Activated CD4-positive, alpha-beta T cell treated with anti-CD3 and anti-CD28 coated beads for 36 hours (primary cell): ENCODE results near the gene RAET1L. TPM values are rescaled to one million over a fixed set of nuclear protein-coding genes. Genes with fewer than 3 reads are reported as not detected.
"Not testable (repeated sequence)": the region's sequence is repeated elsewhere in the genome, so short reads cannot be mapped to it uniquely, and the experiment has no call there.

Source experiments
- ATAC-seq: fragments of 200-7000 bp; cut with Tn5 transposase; one replicate; pipeline ENCODE4 v1.10.0; 2021; ENCODE audit warnings: mild to moderate bottlenecking, moderate library complexity
- CTCF ChIA-PET: fragments of 350-600 bp; sonication (Branson Sonifier 250); formaldehyde crosslinking; loops from one replicate; lab custom pipeline; 2021; ENCODE audit warnings: antibody characterized with exemption; lab: Charles Lee
- POLR2A ChIA-PET: fragments of 350-600 bp; sonication (Branson Sonifier 250); formaldehyde crosslinking; loops from one replicate; lab custom pipeline; 2021; ENCODE audit warnings: antibody characterized with exemption, inconsistent platforms; lab: Charles Lee
- DNase-seq: peaks from one replicate; pipeline ENCODE4 v3.0.0-alpha.2; 2020
- H3K27ac Mint-ChIP-seq: one replicate; pipeline ENCODE4 v1.8.0; 2021; ENCODE audit warnings: mixed read lengths
- H3K27me3 Mint-ChIP-seq: one replicate; pipeline ENCODE4 v1.8.0; 2021; ENCODE audit warnings: mixed read lengths
- H3K36me3 Mint-ChIP-seq: one replicate; pipeline ENCODE4 v1.8.0; 2021; ENCODE audit warnings: low read depth, mixed read lengths
- H3K4me1 Mint-ChIP-seq: one replicate; pipeline ENCODE4 v1.8.0; 2021; ENCODE audit warnings: mixed read lengths
- H3K4me3 Mint-ChIP-seq: one replicate; pipeline ENCODE4 v1.8.0; 2021; ENCODE audit warnings: mild to moderate bottlenecking, moderate library complexity, mixed read lengths
- H3K9me3 Mint-ChIP-seq: one replicate; pipeline ENCODE4 v1.8.0; 2021; ENCODE audit warnings: low read depth, mixed read lengths
- intact Hi-C, 2 experiments: fragments of 100-400 bp; cut with DNase I in 1 of 2; cut with micrococcal nuclease in 1 of 2; formaldehyde crosslinking; loops; one replicate each; pipeline versions ENCODE4 v1.14.2 to v1.15.1; 2022 to 2024; cut with DNase I, micrococcal nuclease
- total RNA-seq, 2 experiments: library from RNA; stranded (reverse); gene quantifications; one replicate each; pipeline ENCODE4 v1.2.3, GENCODE V29; 2021

Gene RAET1L
- total RNA-seq, 2 experiments from 2014 or later: not detected

GRCh38 chr6:150003599-150003998 lies 21.7 kb downstream of the RAET1L start:
- H3K9me3 Mint-ChIP-seq, H3K27ac Mint-ChIP-seq, POLR2A ChIA-PET, H3K4me3 Mint-ChIP-seq, ATAC-seq, CTCF ChIA-PET, H3K36me3 Mint-ChIP-seq, DNase-seq: not testable (repeated sequence)
- Mint-ChIP-seq H3K4me1 (peaks cover 59% of the 10 kb centered on the region), H3K27me3 (peaks cover 32% of the 10 kb centered on the region)
- intact Hi-C loops: loop anchor here in 1 of 2 experiments (10.0 kb wide), 3 partner anchors 509 to 1451 kb away; partner anchors contain the start of genes PLEKHG1 and RMND1

GRCh38 chr6:150002710-150003109 lies 22.6 kb downstream of the RAET1L start:
- ChIA-PET CTCF (no interaction called here), POLR2A (no interaction called here)
- intact Hi-C loops: loop anchor here in 1 of 2 experiments (10.0 kb wide), 3 partner anchors 508 to 1452 kb away; partner anchors contain the start of genes PLEKHG1 and RMND1
- Mint-ChIP-seq H3K4me1 (peaks cover 55% of the 10 kb centered on the region), H3K4me3 (no peak overlapping the region), H3K27ac (no peak overlapping the region), H3K9me3 (peaks cover 3% of the 10 kb centered on the region), H3K36me3 (peaks cover 2% of the 10 kb centered on the region), H3K27me3 (peaks cover 32% of the 10 kb centered on the region)
- ATAC-seq (no peak), DNase-seq (no peak)

- peak overlapping the region; percentile 0 for H3K4me3 Mint-ChIP-seq
- peaks cover 2% of the 10 kb centered on the region for H3K36me3 Mint-ChIP-seq
- DNase-seq (peak; percentile 48), ATAC-seq (peak; percentile 57)
- ChIA-PET CTCF (no interaction called here), POLR2A (no interaction called here)
- H3K27ac Mint-ChIP-seq: peak overlapping the region; percentile 12
- intact Hi-C loops: loop anchor here in 1 of 2 experiments (1.0 to 10.0 kb wide), 4 partner anchors 38 to 1453 kb away; partner anchors contain the start of genes PLEKHG1, RMND1 and ULBP1
- peaks cover 46% of the 10 kb centered on the region for H3K4me1 Mint-ChIP-seq
- H3K27me3 Mint-ChIP-seq: peaks cover 42% of the 10 kb centered on the region
- H3K9me3 Mint-ChIP-seq: peaks cover 3% of the 10 kb centered on the region
Measured at GRCh38 chr6:150001295-150002008, 23.9 kb downstream of the RAET1L start.

- Mint-ChIP-seq H3K36me3 (peaks cover 2% of the 10 kb centered on the region), H3K4me3 (no peak overlapping the region), H3K27ac (no peak overlapping the region), H3K27me3 (peaks cover 51% of the 10 kb centered on the region), H3K9me3 (peaks cover 3% of the 10 kb centered on the region), H3K4me1 (peaks cover 36% of the 10 kb centered on the region)
- intact Hi-C loops: loop anchor here in 1 of 2 experiments (10.0 kb wide), 3 partner anchors 505 to 1455 kb away; partner anchors contain the start of genes PLEKHG1 and RMND1
- CTCF ChIA-PET: interaction anchor here (1.0 kb wide), 1 partner anchor 10 kb away, joined by 6 read pairs; no protein-coding TSS in a partner anchor
- no peak for ATAC-seq
- POLR2A ChIA-PET: no interaction called here
- no peak for DNase-seq
Measured at GRCh38 chr6:149999636-150000035, 25.7 kb downstream of the RAET1L start.

- Mint-ChIP-seq H3K9me3 (no peaks in the 10 kb centered on the region), H3K36me3 (no peaks in the 10 kb centered on the region), H3K4me1 (peaks cover 19% of the 10 kb centered on the region), H3K27ac (no peak overlapping the region), H3K4me3 (no peak overlapping the region), H3K27me3 (peaks cover 77% of the 10 kb centered on the region)
- DNase-seq (no peak), ATAC-seq (no peak)
- intact Hi-C loops: no loop called here
- CTCF ChIA-PET: no interaction called here
- POLR2A ChIA-PET: no interaction called here
Measured at GRCh38 chr6:149995971-149996370, 29.4 kb downstream of the RAET1L start.

- no peak for DNase-seq
- Mint-ChIP-seq H3K27ac (no peak overlapping the region), H3K36me3 (no peaks in the 10 kb centered on the region), H3K27me3 (peaks cover 76% of the 10 kb centered on the region), H3K4me3 (no peak overlapping the region), H3K4me1 (peaks cover 17% of the 10 kb centered on the region), H3K9me3 (no peaks in the 10 kb centered on the region)
- no peak for ATAC-seq
- POLR2A ChIA-PET: no interaction called here
- intact Hi-C loops: no loop called here
- CTCF ChIA-PET: interaction anchor here (1.4 kb wide), 1 partner anchor 9 kb away, joined by 3 read pairs; no protein-coding TSS in a partner anchor
Measured at GRCh38 chr6:149995235-149995750, 30.0 kb downstream of the RAET1L start.

- no peak for DNase-seq
- no peak overlapping the region for H3K27ac Mint-ChIP-seq
- H3K4me3 Mint-ChIP-seq: no peak overlapping the region
- peaks cover 24% of the 10 kb centered on the region for H3K4me1 Mint-ChIP-seq
- peaks cover 7% of the 10 kb centered on the region for H3K9me3 Mint-ChIP-seq
- H3K36me3 Mint-ChIP-seq: peaks cover 7% of the 10 kb centered on the region
- CTCF ChIA-PET: interaction anchor here (0.6 to 2.5 kb wide), 5 partner anchors 15 to 56 kb away, joined by 3 to 11 read pairs (median 4); no protein-coding TSS in a partner anchor
- POLR2A ChIA-PET: interaction anchor here (0.7 kb wide), 1 partner anchor 926 kb away, joined by 3 read pairs; no protein-coding TSS in a partner anchor
- intact Hi-C loops: no loop called here
- peaks cover 80% of the 10 kb centered on the region for H3K27me3 Mint-ChIP-seq
- no peak for ATAC-seq
Measured at GRCh38 chr6:149991838-149992237, 33.5 kb downstream of the RAET1L start.

- CTCF ChIA-PET: interaction anchor here (0.6 to 2.5 kb wide), 4 partner anchors 15 to 26 kb away, joined by 3 to 11 read pairs (median 4); no protein-coding TSS in a partner anchor
- Mint-ChIP-seq H3K4me1 (peaks cover 24% of the 10 kb centered on the region), H3K4me3 (peak overlapping the region; percentile 68), H3K27me3 (peaks cover 80% of the 10 kb centered on the region)
- ATAC-seq: peak; percentile 72
- DNase-seq, H3K9me3 Mint-ChIP-seq, intact Hi-C loops, POLR2A ChIA-PET, H3K27ac Mint-ChIP-seq, H3K36me3 Mint-ChIP-seq: not testable (repeated sequence)
Measured at GRCh38 chr6:149991472-149991795, 33.9 kb downstream of the RAET1L start.

- peak overlapping the region; percentile 48 for H3K27ac Mint-ChIP-seq
- ChIA-PET CTCF (interaction anchor here (0.6 to 2.5 kb wide), 5 partner anchors 16 to 298 kb away, joined by 3 to 11 read pairs (median 3); no protein-coding TSS in a partner anchor), POLR2A (interaction anchor here (0.6 kb wide), 1 partner anchor 891 kb away, joined by 7 read pairs; no protein-coding TSS in a partner anchor)
- DNase-seq: peak; percentile 48
- H3K9me3 Mint-ChIP-seq: peaks cover 7% of the 10 kb centered on the region
- peaks cover 24% of the 10 kb centered on the region for H3K4me1 Mint-ChIP-seq
- peaks cover 7% of the 10 kb centered on the region for H3K36me3 Mint-ChIP-seq
- H3K4me3 Mint-ChIP-seq: peak overlapping the region; percentile 68
- H3K27me3 Mint-ChIP-seq: peaks cover 79% of the 10 kb centered on the region
- intact Hi-C loops: no loop called here
- peak; percentile 50 for ATAC-seq
Measured at GRCh38 chr6:149990661-149991471, 34.5 kb downstream of the RAET1L start.

GRCh38 chr6:149990212-149990660 lies 35.1 kb downstream of the RAET1L start:
- Mint-ChIP-seq H3K4me3 (peak overlapping the region; percentile 68), H3K4me1 (peaks cover 29% of the 10 kb centered on the region), H3K9me3 (peaks cover 7% of the 10 kb centered on the region), H3K27ac (peak overlapping the region; percentile 48), H3K36me3 (peaks cover 7% of the 10 kb centered on the region), H3K27me3 (peaks cover 81% of the 10 kb centered on the region)
- intact Hi-C loops: no loop called here
- POLR2A ChIA-PET: interaction anchor here (0.6 kb wide), 1 partner anchor 892 kb away, joined by 7 read pairs; no protein-coding TSS in a partner anchor
- DNase-seq: no peak
- CTCF ChIA-PET: interaction anchor here (0.7 to 2.5 kb wide), 4 partner anchors 17 to 298 kb away, joined by 3 to 11 read pairs (median 4); no protein-coding TSS in a partner anchor
- no peak for ATAC-seq
